Liver (tissue), 9 donors: ENCODE measurements around the gene SLC35F4. TPM values are rescaled to one million over a fixed set of nuclear protein-coding genes. Genes with fewer than 3 reads are reported as not detected.

Source experiments
- DNase-seq: peaks from one replicate; pipeline ENCODE4 v3.0.0-alpha.2; 2017; ENCODE audit warnings: low spot score
- H3K27ac ChIP-seq, 2 donors: one replicate each; pipeline ENCODE4 v1.7.0; 2013; ENCODE audit warnings: inconsistent platforms in 2 of 2, low read length in 2 of 2, control low read depth in 1 of 2, low read depth in 1 of 2, mild to moderate bottlenecking in 1 of 2
- H3K27me3 ChIP-seq, 4 donors: one replicate each; pipeline versions ENCODE4 v1.6.1 to v1.7.0; 2013; ENCODE audit warnings: low read length in 3 of 4, inconsistent platforms in 1 of 4, mild to moderate bottlenecking in 1 of 4, moderate library complexity in 1 of 4; ENCODE audit not compliant: control insufficient read depth in 4 of 4, insufficient read depth in 4 of 4
- H3K36me3 ChIP-seq, 4 donors: one replicate each; pipeline versions ENCODE4 v1.6.1 to v1.7.0; 2013; ENCODE audit warnings: low read length in 3 of 4, mild to moderate bottlenecking in 3 of 4, low read depth in 1 of 4, moderate library complexity in 1 of 4; ENCODE audit not compliant: control insufficient read depth in 4 of 4, insufficient read depth in 3 of 4
- H3K4me1 ChIP-seq, 4 donors: one replicate each; pipeline versions ENCODE4 v1.6.1 to v1.7.0; 2013; ENCODE audit warnings: low read length in 3 of 4, mild to moderate bottlenecking in 3 of 4, moderate library complexity in 1 of 4; ENCODE audit not compliant: control insufficient read depth in 4 of 4, insufficient read depth in 4 of 4
- H3K4me3 ChIP-seq, 3 donors: one replicate each; pipeline versions ENCODE4 v1.6.1 to v1.7.0; 2013; ENCODE audit warnings: low read length in 3 of 3, control low read depth in 1 of 3, low read depth in 1 of 3, mild to moderate bottlenecking in 1 of 3
- H3K9ac ChIP-seq, 2 donors: one replicate each; pipeline ENCODE4 v1.7.0; 2013; ENCODE audit warnings: low read length in 2 of 2, mild to moderate bottlenecking in 2 of 2, moderate library complexity in 2 of 2, control low read depth in 1 of 2, low read depth in 1 of 2
- H3K9me3 ChIP-seq, 4 donors: one replicate each; pipeline versions ENCODE4 v1.6.1 to v1.7.0; 2013; ENCODE audit warnings: low read length in 3 of 4; ENCODE audit not compliant: control insufficient read depth in 4 of 4
- EGR1 ChIP-seq, 2 donors: IDR thresholded peaks; 2 replicates each; pipeline ENCODE4 v1.6.1; 2016 to 2018; ENCODE audit warnings: antibody characterized with exemption in 2 of 2, low read depth in 2 of 2
- FOXA2 ChIP-seq: IDR thresholded peaks from 2 replicates; pipeline ENCODE4 v1.6.1; 2016; ENCODE audit warnings: antibody characterized with exemption
- GABPA ChIP-seq, 2 donors: IDR thresholded peaks in 1 of 2; conservative IDR thresholded peaks in 1 of 2; 2 replicates each; pipeline ENCODE4 v1.6.1; 2016; ENCODE audit warnings: antibody characterized with exemption in 2 of 2, mild to moderate bottlenecking in 1 of 2, moderate library complexity in 1 of 2
- HNF4G ChIP-seq: IDR thresholded peaks from 2 replicates; pipeline ENCODE4 v1.6.1; 2016; ENCODE audit warnings: antibody characterized with exemption
- JUND ChIP-seq, 2 donors: IDR thresholded peaks; 2 replicates each; pipeline ENCODE4 v1.6.1; 2016; ENCODE audit warnings: antibody characterized with exemption in 2 of 2
- MAX ChIP-seq: IDR thresholded peaks from 2 replicates; pipeline ENCODE4 v1.6.1; 2016; ENCODE audit warnings: antibody characterized with exemption
- RAD21 ChIP-seq, 2 donors: IDR thresholded peaks; 2 replicates each; pipeline ENCODE4 v1.6.1; 2016; ENCODE audit warnings: antibody characterized with exemption in 2 of 2, mild to moderate bottlenecking in 2 of 2
- REST ChIP-seq: IDR thresholded peaks from 2 replicates; pipeline ENCODE4 v1.6.1; 2016; ENCODE audit warnings: antibody characterized with exemption, mild to moderate bottlenecking
- TAF1 ChIP-seq: conservative IDR thresholded peaks from 2 replicates; pipeline ENCODE4 v1.6.1; 2016; ENCODE audit warnings: antibody characterized with exemption, mild to moderate bottlenecking
- YY1 ChIP-seq: IDR thresholded peaks from 2 replicates; pipeline ENCODE4 v1.6.1; 2016; ENCODE audit warnings: antibody characterized with exemption, mild to moderate bottlenecking
- ZBTB33 ChIP-seq: IDR thresholded peaks from 2 replicates; pipeline ENCODE4 v1.6.1; 2016; ENCODE audit warnings: antibody characterized with exemption
- WGBS: extraction: QIAGEN DNeasy Blood & Tissue Kit; methylation state at CpG from one replicate; pipeline ENCODE4 v1.1.7; 2013; 5-methylcytosine and 5-hydroxymethylcytosine counted together
- polyA plus RNA-seq, 2 donors: library from polyadenylated mRNA; stranded (reverse) in 1 of 2; unstranded in 1 of 2; fragments of 200-250 nt in 1 of 2; fragments of >200 nt in 1 of 2; fragmentation: Nextera tagmentation in 1 of 2; extraction: Ambion mirVana in 1 of 2; gene quantifications; one replicate each; pipeline versions ENCODE4 v1.2.1 to v1.2.3, GENCODE V29; 2013 to 2015
- total RNA-seq, 2 donors: library from RNA; depleted of rRNA; stranded (reverse); fragments of >200 nt; gene quantifications; one replicate each; pipeline ENCODE4 v1.2.3, GENCODE V29; 2014
- donor health status: healthy.
- donor health status: healthy.
- donor health status: healthy.
- donor health status: healthy.
- donor health status: healthy.

SLC35F4 gene
- total and polyA plus RNA-seq, 4 donors = not detected

GRCh38 chr14:57612946-57613345 is 252.9 kb downstream of the SLC35F4 start:
- Histone ChIP-seq H3K9me3 (no peaks in the 10 kb centered on the region), H3K4me1 (peaks cover 0 to 3% (median 0%) of the 10 kb centered on the region in 4 donors), H3K36me3 (no peaks in the 10 kb centered on the region), H3K27ac (no peak overlapping the region), H3K9ac (no peak overlapping the region), H3K27me3 (peaks cover 0 to 2% (median 0%) of the 10 kb centered on the region in 4 donors), H3K4me3 (no peak overlapping the region)
- no peak for DNase-seq
- whole genome bisulfite sequencing = 90% methylated on average over 2 of the region's 2 CpGs
- TF ChIP-seq EGR1 (IDR thresholded peaks at IDR 0.05; ENCODE audit: low read depth in 2 of 2) = no peak
- no peak for TF ChIP-seq MAX
- TF ChIP-seq ZBTB33 = no peak
- TF ChIP-seq RAD21 (IDR thresholded peaks at IDR 0.05) = no peak
- TF ChIP-seq YY1 = no peak
- TF ChIP-seq REST = no peak
- no peak for TF ChIP-seq TAF1
- TF ChIP-seq FOXA2 = no peak
- no peak for TF ChIP-seq HNF4G

GRCh38 chr14:57611555-57612075 is 254.3 kb downstream of the SLC35F4 start:
- Histone ChIP-seq H3K27ac (no peak overlapping the region), H3K27me3 (no peaks in the 10 kb centered on the region), H3K9ac (no peak overlapping the region), H3K9me3 (no peaks in the 10 kb centered on the region), H3K4me3 (no peak overlapping the region), H3K4me1 (peaks cover 0 to 3% (median 0%) of the 10 kb centered on the region in 4 donors), H3K36me3 (no peaks in the 10 kb centered on the region)
- TF ChIP-seq GABPA (IDR thresholded peaks at IDR 0.05 in 1 of 2, conservative IDR thresholded peaks at IDR 0.05 in 1 of 2) = no peak
- 35% methylated on average over 2 of the region's 2 CpGs for WGBS
- no peak for DNase-seq

GRCh38 chr14:57610631-57611030 is 255.3 kb downstream of the SLC35F4 start:
- no peaks in the 10 kb centered on the region for H3K36me3 ChIP-seq
- H3K9ac ChIP-seq = no peak overlapping the region
- no peak overlapping the region for H3K27ac ChIP-seq
- H3K4me3 ChIP-seq = no peak overlapping the region
- WGBS = 44% methylated on average over 2 of the region's 2 CpGs
- TF ChIP-seq MAX (no peak), JUND (IDR thresholded peaks at IDR 0.05) (no peak)
- DNase-seq = no peak
- no peaks in the 10 kb centered on the region for H3K27me3 ChIP-seq
- H3K9me3 ChIP-seq = no peaks in the 10 kb centered on the region
- H3K4me1 ChIP-seq = peaks cover 0 to 3% (median 0%) of the 10 kb centered on the region in 4 donors
